ENCODE measurements around the gene SLC46A2.

Gene SLC46A2

GRCh38 chr9:112900488-112900887 is 9.8 kb upstream of the SLC46A2 start:
- TF ChIP-seq ZFX (IDR thresholded peaks at IDR 0.05; ENCODE audit: borderline replicate concordance), result no peak
- TF ChIP-seq, protein P1, sequence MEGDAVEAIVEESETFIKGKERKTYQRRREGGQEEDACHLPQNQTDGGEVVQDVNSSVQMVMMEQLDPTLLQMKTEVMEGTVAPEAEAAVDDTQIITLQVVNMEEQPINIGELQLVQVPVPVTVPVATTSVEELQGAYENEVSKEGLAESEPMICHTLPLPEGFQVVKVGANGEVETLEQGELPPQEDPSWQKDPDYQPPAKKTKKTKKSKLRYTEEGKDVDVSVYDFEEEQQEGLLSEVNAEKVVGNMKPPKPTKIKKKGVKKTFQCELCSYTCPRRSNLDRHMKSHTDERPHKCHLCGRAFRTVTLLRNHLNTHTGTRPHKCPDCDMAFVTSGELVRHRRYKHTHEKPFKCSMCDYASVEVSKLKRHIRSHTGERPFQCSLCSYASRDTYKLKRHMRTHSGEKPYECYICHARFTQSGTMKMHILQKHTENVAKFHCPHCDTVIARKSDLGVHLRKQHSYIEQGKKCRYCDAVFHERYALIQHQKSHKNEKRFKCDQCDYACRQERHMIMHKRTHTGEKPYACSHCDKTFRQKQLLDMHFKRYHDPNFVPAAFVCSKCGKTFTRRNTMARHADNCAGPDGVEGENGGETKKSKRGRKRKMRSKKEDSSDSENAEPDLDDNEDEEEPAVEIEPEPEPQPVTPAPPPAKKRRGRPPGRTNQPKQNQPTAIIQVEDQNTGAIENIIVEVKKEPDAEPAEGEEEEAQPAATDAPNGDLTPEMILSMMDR (IDR thresholded peaks at IDR 0.05), result no peak
- no peak overlapping the region for H3K27ac ChIP-seq

- TF ChIP-seq, protein P1 (IDR thresholded peaks at IDR 0.05), result no peak
- no peak for TF ChIP-seq ZFX (IDR thresholded peaks at IDR 0.05; ENCODE audit: borderline replicate concordance)
- no peak overlapping the region for H3K27ac ChIP-seq
Measured at GRCh38 chr9:112898872-112899311, 8.2 kb upstream of the SLC46A2 start.

DNA sequence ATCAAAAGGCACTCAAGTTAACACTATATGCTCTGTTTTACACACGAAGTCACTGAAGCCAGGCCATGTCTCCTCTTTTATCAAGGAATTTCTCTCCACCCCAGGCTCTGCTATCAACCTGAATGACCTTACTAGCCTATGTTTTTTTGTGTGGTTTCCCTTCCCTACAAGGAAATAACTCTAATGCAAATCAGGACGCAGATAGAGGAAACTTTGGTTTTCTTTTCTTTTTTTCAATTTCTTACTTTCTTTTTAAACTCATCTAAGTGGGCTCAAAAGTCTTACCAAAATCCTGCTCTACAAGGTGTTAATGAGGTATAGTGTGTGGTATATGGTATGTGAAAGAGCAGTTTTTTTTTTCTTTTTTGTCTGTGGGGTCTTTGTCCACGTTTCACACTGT is 5.5 kb upstream of the SLC46A2 start:
- TF ChIP-seq ZFX (IDR thresholded peaks at IDR 0.05; ENCODE audit: borderline replicate concordance), result no peak
- TF ChIP-seq, protein P1 (IDR thresholded peaks at IDR 0.05), result no peak
- no peak overlapping the region for H3K27ac ChIP-seq

DNA sequence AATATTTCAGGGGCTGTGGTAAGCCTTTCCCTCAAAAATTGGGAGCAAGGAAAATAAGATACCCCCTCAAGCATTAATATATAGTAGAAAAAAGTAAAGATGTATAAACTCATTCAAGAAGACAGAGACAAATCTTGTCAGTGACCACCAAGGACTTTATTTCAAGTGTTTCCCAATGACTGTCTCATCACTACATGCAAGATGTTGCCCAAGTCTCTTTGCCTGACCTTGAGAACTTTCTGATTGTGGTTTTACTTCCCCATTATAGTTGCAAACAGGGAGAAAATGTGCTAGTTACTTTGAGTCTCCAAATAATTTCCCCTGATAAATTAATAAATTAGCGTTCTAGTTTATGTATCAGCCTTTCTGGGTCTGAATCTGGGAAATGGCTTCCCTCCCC is 4.0 kb upstream of the SLC46A2 start:
- TF ChIP-seq ZFX (IDR thresholded peaks at IDR 0.05; ENCODE audit: borderline replicate concordance), result no peak
- TF ChIP-seq, protein P1 (IDR thresholded peaks at IDR 0.05), result no peak
- H3K27ac ChIP-seq, result no peak overlapping the region

- H3K27ac ChIP-seq, result no peak overlapping the region
- TF ChIP-seq, protein P1 (IDR thresholded peaks at IDR 0.05), result no peak
- no peak for TF ChIP-seq ZFX (IDR thresholded peaks at IDR 0.05; ENCODE audit: borderline replicate concordance)
Measured at GRCh38 chr9:112894041-112894440, 3.4 kb upstream of the SLC46A2 start.

- no peak overlapping the region for H3K27ac ChIP-seq
- TF ChIP-seq ZFX (IDR thresholded peaks at IDR 0.05; ENCODE audit: borderline replicate concordance), result no peak
- TF ChIP-seq, protein P1 (IDR thresholded peaks at IDR 0.05), result no peak
Measured at GRCh38 chr9:112892981-112893380, 2.3 kb upstream of the SLC46A2 start.

- TF ChIP-seq ZFX (IDR thresholded peaks at IDR 0.05; ENCODE audit: borderline replicate concordance), result no peak
- TF ChIP-seq, protein P1 (IDR thresholded peaks at IDR 0.05), result no peak
- H3K27ac ChIP-seq, result no peak overlapping the region
Measured at GRCh38 chr9:112891521-112891920, 845 bp upstream of the SLC46A2 start.

Measured in 22Rv1 (cell line).